ENCODE results near the gene TSPAN18. TPM values are rescaled to one million over a fixed set of nuclear protein-coding genes. Genes with fewer than 3 reads are reported as not detected.

TSPAN18 gene
- total and polyA plus RNA-seq, 2 experiments from 2014 or later: 6.0 to 10.6 TPM

- DNase-seq (ENCODE audit: low spot score) (no peak), ATAC-seq (no peak)
- Histone ChIP-seq H3K4me2 (no peak overlapping the region), H3K9me2 (ENCODE audit: insufficient read depth) (no peaks in the 10 kb centered on the region), H3K36me3 (ENCODE audit: insufficient read depth) (no peaks in the 10 kb centered on the region), H3K4me1 (ENCODE audit: insufficient read depth) (peaks cover 50% of the 10 kb centered on the region), H3F3A (replicated peaks; ENCODE audit: low read depth) (0 out of 2 replicates have a peak, but pooled peaks cover 6% of the 10 kb centered on the region), H3K4me3 (no peak overlapping the region), H2AFZ (no peak overlapping the region), H3K27me3 (ENCODE audit: insufficient read depth) (no peaks in the 10 kb centered on the region), H3K79me2 (replicated peaks; ENCODE audit: insufficient read depth) (no peaks in the 10 kb centered on the region), H3K27ac (ENCODE audit: low read depth) (no peak overlapping the region), H4K20me1 (replicated peaks; ENCODE audit: insufficient read depth) (no peaks in the 10 kb centered on the region)
- Mint-ChIP-seq H3K4me1 (peaks cover 62% of the 10 kb centered on the region), H3K4me3 (no peak overlapping the region; the same call in 2 of the 3 replicates), H3K27me3 (ENCODE audit: insufficient read depth, low read depth, poor library complexity) (peaks cover 7% of the 10 kb centered on the region), H3K27ac (no peak overlapping the region), H3K9me3 (no peaks in the 10 kb centered on the region), H3K36me3 (ENCODE audit: low read depth) (no peaks in the 10 kb centered on the region; the same call in 1 of the 3 replicates)
- TF ChIP-seq ZNF462 (CRISPR knock-in tag; IDR thresholded peaks at IDR 0.05) (no peak), EZH2 (IDR thresholded peaks at IDR 0.05; ENCODE audit: low read depth, unreplicated experiment) (no peak), NANOG (IDR thresholded peaks at IDR 0.05; ENCODE audit: borderline replicate concordance) (no peak), STAT1 (IDR thresholded peaks at IDR 0.05; ENCODE audit: unreplicated experiment) (no peak)
Measured at GRCh38 chr11:44780940-44781631, 54.3 kb downstream of the TSPAN18 start.

GRCh38 chr11:44781655-44782054 is 54.9 kb downstream of the TSPAN18 start:
- Histone ChIP-seq H3K9me2 (ENCODE audit: insufficient read depth) (no peaks in the 10 kb centered on the region), H4K20me1 (replicated peaks; ENCODE audit: insufficient read depth) (no peaks in the 10 kb centered on the region), H3K79me2 (replicated peaks; ENCODE audit: insufficient read depth) (no peaks in the 10 kb centered on the region), H3K4me1 (ENCODE audit: insufficient read depth) (peaks cover 53% of the 10 kb centered on the region), H3F3A (replicated peaks; ENCODE audit: low read depth) (0 out of 2 replicates have a peak, but pooled peaks cover 6% of the 10 kb centered on the region), H3K36me3 (ENCODE audit: insufficient read depth) (no peaks in the 10 kb centered on the region), H3K27ac (ENCODE audit: low read depth) (no peak overlapping the region), H2AFZ (no peak overlapping the region), H3K4me2 (no peak overlapping the region), H3K4me3 (no peak overlapping the region), H3K27me3 (ENCODE audit: insufficient read depth) (no peaks in the 10 kb centered on the region)
- H3K4me3 Mint-ChIP-seq: no peak overlapping the region
- H3K27me3 Mint-ChIP-seq (ENCODE audit: insufficient read depth, low read depth, poor library complexity): peaks cover 9% of the 10 kb centered on the region
- no peak overlapping the region for H3K27ac Mint-ChIP-seq
- H3K4me1 Mint-ChIP-seq: peaks cover 63% of the 10 kb centered on the region
- H3K36me3 Mint-ChIP-seq (ENCODE audit: low read depth): no peaks in the 10 kb centered on the region; the same call in 1 of the 3 replicates
- H3K9me3 Mint-ChIP-seq: no peaks in the 10 kb centered on the region
- ATAC-seq: no peak
- DNase-seq (ENCODE audit: low spot score): no peak
- TF ChIP-seq JUNB (IDR thresholded peaks at IDR 0.05; ENCODE audit: unreplicated experiment) (no peak), EZH2phosphoT487 (IDR thresholded peaks at IDR 0.05; ENCODE audit: unreplicated experiment) (no peak), EZH2 (IDR thresholded peaks at IDR 0.05; ENCODE audit: low read depth, unreplicated experiment) (no peak), CREB1 (CRISPR knock-in tag; IDR thresholded peaks at IDR 0.05; ENCODE audit: low read depth) (no peak), ZNF331 (CRISPR knock-in tag; IDR thresholded peaks at IDR 0.05; ENCODE audit: low read depth) (no peak), CTCF (conservative IDR thresholded peaks at IDR 0.05; ENCODE audit: low read depth in 2 of 2) (no peak), NANOG (IDR thresholded peaks at IDR 0.05; ENCODE audit: borderline replicate concordance) (no peak)

Measured in GM23338 (cell line).